ENCODE data around the gene ARF1.

GRCh38 chr1:228105996-228106799 is 23.7 kb downstream of the ARF1 start:
- TF ChIP-seq POLR2A (IDR thresholded peaks at IDR 0.05; ENCODE audit: low read length) (no peak), GATA1 (IDR thresholded peaks at IDR 0.05; ENCODE audit: low read depth, low read length) (no peak)

Measured in erythroblast (primary cell).